Central memory CD8-positive, alpha-beta T cell (primary cell): ENCODE measurements around the gene MAP3K19.

Experiments
- ATAC-seq: fragments of 150-1000 bp; cut with Tn5 transposase; replicated peaks from 2 replicates; pipeline ENCODE4 v1.10.0; 2022; ENCODE audit warnings: mild to moderate bottlenecking, moderate FRiP score, moderate number of reproducible peaks; ENCODE audit not compliant: poor library complexity, severe bottlenecking; ENCODE audit errors: extremely low read depth
- DNase-seq, 2 donors: peaks; one replicate each; pipeline ENCODE4 v3.0.0; 2021; ENCODE audit warnings: low spot score in 2 of 2
- H3K27ac Mint-ChIP-seq: one replicate; pipeline ENCODE4 v1.8.0; 2022; ENCODE audit warnings: low read depth, mild to moderate bottlenecking, moderate library complexity, mixed read lengths
- H3K27me3 Mint-ChIP-seq: one replicate; pipeline ENCODE4 v1.8.0; 2022; ENCODE audit warnings: mixed read lengths
- H3K36me3 Mint-ChIP-seq: one replicate; pipeline ENCODE4 v1.8.0; 2022; ENCODE audit warnings: mild to moderate bottlenecking, moderate library complexity, mixed read lengths; ENCODE audit not compliant: insufficient read depth
- H3K4me1 Mint-ChIP-seq: one replicate; pipeline ENCODE4 v1.8.0; 2022; ENCODE audit warnings: mixed read lengths
- H3K4me3 Mint-ChIP-seq: one replicate; pipeline ENCODE4 v1.8.0; 2022; ENCODE audit warnings: mild to moderate bottlenecking, moderate library complexity, mixed read lengths
- H3K9me3 Mint-ChIP-seq: one replicate; pipeline ENCODE4 v1.8.0; 2022; ENCODE audit warnings: mixed read lengths

The MAP3K19 gene

DNA sequence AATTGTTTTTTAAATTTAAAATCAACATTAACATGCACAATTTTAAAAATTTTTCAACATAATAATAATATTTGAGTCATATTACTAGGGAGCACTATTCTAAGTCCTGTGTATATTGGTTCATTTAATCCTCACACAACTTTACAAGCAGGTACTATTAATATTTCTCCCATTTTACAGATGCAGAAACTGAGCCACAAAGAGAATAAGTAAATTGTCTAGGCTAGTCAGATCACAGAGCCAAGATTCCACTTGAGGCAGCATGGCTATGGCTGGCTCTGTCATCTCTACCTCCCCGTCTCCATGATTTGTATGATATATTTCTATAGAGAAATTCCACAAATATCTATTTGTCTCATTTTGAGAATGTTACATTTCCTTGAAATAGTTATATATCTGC is 113.5 kb downstream of the MAP3K19 start:
- H3K27ac Mint-ChIP-seq = no peak overlapping the region

DNA sequence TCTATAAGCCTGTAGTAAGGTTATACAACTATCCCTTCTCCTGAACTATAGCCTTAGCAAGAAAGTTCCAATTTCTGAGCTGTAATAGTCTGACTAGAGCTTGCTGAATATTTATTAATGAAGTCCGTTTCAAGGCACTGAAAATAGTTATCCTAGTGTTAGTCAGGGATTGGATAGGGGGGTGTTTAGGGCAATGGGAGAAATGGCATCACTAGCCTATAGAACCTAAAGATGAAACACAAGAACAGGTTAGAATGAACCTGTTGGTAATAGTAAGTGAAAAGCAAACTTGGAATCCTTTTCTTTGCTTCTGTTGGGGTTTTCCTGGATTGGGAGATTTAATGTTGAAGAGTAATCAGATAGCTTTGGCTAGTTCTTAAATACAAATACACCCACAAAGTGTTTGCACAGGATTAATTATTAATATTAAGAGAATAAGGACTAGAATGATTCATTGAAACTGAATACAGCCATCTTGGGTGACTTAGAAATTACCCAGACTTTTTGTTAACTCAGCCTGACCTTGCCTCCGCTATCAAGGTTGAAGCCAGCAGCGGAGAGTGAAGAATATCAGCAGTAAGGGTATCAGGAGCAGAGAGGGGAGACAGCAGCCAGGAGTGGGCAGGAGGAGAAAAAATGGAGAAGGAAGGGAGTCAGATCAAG is 114.3 kb downstream of the MAP3K19 start:
- no peaks in the 10 kb centered on the region for H3K9me3 Mint-ChIP-seq
- no peaks in the 10 kb centered on the region for H3K27me3 Mint-ChIP-seq
- peaks cover 69% of the 10 kb centered on the region for H3K4me1 Mint-ChIP-seq
- H3K27ac Mint-ChIP-seq = peak overlapping the region; percentile 59
- no peak overlapping the region for H3K4me3 Mint-ChIP-seq
- DNase-seq (no peak), ATAC-seq (no peak)
- peaks cover 28% of the 10 kb centered on the region for H3K36me3 Mint-ChIP-seq

More for the DNA sequence above, 113.5 kb downstream of the MAP3K19 start:
- peaks cover 64% of the 10 kb centered on the region for H3K4me1 Mint-ChIP-seq
- DNase-seq (no peak), ATAC-seq (no peak)
- H3K9me3 Mint-ChIP-seq = no peaks in the 10 kb centered on the region
- H3K36me3 Mint-ChIP-seq = peaks cover 29% of the 10 kb centered on the region
- H3K4me3 Mint-ChIP-seq = no peak overlapping the region
- H3K27me3 Mint-ChIP-seq = no peaks in the 10 kb centered on the region

DNA sequence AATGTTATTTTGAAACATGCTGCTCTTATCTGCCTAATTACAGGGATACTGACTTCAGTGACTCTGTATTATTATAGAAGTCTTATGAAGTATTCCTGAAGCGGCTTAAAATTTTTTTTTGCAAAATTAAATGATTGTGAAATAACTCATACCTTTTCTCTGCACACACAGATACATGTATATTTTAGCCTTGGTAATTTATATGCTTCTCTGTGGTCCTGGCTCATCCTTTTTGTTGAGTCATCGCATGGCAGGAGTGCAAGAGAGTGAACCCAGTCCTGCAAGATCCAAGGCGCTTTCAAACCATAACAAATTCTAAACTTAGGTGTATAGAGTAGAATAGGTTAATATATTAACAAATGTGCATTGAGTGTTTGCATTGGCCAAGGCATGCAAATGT is 120.1 kb downstream of the MAP3K19 start:
- Mint-ChIP-seq H3K4me3 (no peak overlapping the region), H3K9me3 (no peaks in the 10 kb centered on the region), H3K27me3 (no peaks in the 10 kb centered on the region), H3K27ac (no peak overlapping the region), H3K36me3 (peaks cover 24% of the 10 kb centered on the region), H3K4me1 (peaks cover 72% of the 10 kb centered on the region)
- ATAC-seq = no peak
- no peak for DNase-seq

DNA sequence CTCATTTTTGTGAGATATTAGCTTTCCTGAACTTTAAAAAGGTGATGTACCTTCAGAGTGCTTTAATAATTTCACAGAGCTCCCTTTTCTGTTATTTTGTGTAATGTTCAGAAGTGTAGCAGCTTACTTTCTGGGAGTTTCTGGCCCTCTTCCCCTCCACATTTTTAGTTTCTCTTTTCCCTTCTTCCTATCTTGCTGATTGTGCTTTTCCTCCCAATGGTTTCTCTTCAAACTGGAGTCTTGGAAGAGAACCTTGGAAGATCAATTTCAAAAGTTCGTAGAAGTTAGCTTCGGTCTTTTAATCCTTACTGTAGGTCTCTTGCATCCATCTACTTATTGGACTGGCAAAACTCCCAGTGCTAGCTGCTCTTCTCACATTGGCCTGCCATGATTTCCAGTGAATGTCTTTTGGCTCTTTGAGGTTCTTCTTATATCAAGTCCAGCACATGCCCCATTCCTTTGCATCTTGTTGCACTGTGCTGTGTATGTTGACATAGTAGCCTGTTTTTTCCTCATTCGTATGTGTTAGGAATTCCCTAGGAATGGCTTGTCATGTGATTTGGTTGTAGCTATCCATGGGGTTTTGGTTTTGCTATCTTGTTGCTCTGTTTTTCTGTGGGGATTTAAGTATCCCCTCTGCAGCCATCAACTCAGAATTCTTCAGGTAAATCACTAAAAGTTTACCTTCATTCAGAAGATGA is 120.9 kb downstream of the MAP3K19 start:
- peak overlapping the region; percentile 65 for H3K4me3 Mint-ChIP-seq
- no peaks in the 10 kb centered on the region for H3K27me3 Mint-ChIP-seq
- ATAC-seq (no peak), DNase-seq (no peak)
- H3K27ac Mint-ChIP-seq = peak overlapping the region; percentile 38
- H3K36me3 Mint-ChIP-seq = peaks cover 21% of the 10 kb centered on the region
- H3K9me3 Mint-ChIP-seq = no peaks in the 10 kb centered on the region
- H3K4me1 Mint-ChIP-seq = peaks cover 73% of the 10 kb centered on the region

DNA sequence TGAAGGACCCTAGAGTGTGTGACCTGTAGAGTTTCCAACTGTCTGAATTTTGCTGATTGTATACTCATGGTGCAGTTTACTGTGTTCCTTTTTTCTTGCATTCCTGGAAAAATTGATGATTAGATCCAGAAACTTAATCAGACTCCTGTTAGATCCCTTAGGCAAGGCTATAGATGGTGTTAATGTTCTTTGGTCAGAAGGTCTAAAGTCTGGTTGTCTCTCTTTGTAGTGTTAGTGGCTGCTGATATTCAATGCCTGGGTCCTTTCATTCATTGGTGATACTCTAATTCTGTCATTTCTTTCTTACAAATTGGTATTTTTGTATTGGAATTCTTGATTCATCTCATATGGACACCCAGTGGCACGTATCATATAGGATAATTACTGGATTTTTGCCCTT is 122.3 kb downstream of the MAP3K19 start:
- Mint-ChIP-seq H3K27me3 (no peaks in the 10 kb centered on the region), H3K4me3 (peak overlapping the region; percentile 65), H3K27ac (no peak overlapping the region), H3K4me1 (peaks cover 68% of the 10 kb centered on the region), H3K36me3 (peaks cover 18% of the 10 kb centered on the region), H3K9me3 (no peaks in the 10 kb centered on the region)
- ATAC-seq = no peak
- no peak for DNase-seq

DNA sequence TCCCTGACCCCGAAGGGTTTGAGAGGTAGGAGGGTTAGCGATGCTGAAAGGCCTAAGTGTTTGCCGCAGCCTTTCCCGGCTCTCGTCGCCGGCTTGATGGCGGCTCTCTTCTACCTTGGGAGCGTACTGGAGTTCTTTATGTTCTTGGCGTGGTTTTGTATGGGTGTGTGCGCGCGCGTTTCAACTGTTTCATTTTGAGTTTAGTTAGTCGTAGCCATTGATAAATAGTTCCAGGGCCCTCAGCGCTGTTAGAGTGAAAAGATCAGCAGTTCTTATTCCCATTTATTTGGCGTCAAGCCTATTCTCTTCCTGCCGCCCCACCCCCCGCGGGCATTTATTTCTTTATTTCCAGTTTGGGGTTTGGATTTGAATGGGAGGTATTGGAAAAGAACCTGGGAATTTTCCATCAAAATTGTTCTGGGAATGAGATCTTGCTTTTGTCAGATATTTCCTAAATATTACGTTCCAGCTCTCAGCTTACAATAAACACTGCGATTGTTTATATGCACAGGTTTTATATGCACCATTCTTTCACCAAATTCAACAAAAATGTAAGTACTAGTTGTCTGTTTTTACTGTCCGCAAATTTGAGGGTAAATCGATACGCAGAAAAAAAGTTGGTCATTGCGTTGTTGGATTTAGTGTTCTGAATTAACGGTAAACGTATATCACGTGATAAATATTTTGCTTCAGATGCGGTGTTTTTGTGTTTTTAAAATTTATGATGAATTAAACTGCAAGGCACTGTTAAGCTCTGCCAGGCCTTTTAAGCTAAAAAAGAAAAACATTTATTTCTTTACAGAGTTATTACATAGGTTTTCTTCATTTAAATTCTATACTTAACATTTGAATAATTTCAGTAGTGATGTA is 127.7 kb downstream of the MAP3K19 start:
- peak overlapping the region; percentile 96 for H3K27ac Mint-ChIP-seq
- DNase-seq (peak in 1 of 2 donors; percentile 27), ATAC-seq (no peak)
- peak overlapping the region; percentile 83 for H3K4me3 Mint-ChIP-seq
- H3K27me3 Mint-ChIP-seq = no peaks in the 10 kb centered on the region
- peaks cover 22% of the 10 kb centered on the region for H3K36me3 Mint-ChIP-seq
- H3K9me3 Mint-ChIP-seq = no peaks in the 10 kb centered on the region
- peaks cover 50% of the 10 kb centered on the region for H3K4me1 Mint-ChIP-seq

DNA sequence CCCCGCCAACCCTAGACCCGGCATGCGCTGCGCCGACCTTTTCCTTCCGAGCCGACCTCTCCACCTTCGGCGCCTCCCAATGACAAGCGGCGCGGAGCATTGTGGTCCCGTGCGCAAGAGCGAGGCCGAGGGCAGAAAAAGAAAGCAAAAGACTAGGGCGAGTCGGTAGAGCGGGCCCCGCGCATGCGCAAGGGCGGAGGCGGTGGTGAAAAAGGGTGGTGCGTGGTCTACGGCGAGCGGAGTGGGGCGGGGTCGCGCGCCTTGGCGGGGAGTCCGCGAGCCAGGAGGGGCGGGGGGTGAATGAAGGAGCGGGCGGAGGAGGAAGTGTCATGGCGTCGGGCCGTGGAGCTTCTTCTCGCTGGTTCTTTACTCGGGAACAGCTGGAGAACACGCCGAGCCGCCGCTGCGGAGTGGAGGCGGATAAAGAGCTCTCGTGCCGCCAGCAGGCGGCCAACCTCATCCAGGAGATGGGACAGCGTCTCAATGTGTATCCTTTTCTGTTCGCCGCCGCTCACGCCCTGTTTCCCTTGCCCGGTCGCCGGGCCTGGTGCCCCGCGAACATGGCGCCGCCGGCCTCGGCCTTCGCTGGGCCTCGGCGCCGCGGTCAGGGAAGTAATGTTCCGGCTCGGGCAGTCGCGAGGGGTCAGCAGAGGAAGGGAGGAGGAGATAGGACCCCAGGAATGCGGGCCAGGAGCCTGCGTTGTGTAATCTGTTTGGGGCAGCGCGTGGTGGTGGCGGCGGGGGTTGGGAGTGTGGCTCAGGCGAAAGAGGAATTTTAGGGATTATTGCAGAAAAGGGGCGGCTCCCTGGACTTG is 128.5 kb downstream of the MAP3K19 start, which contains the start of gene CCNT2:
Gene CCNT2, plus strand, starts transcription at position 297 of the 815 bp plus-strand sequence. Its CDS starts 33 bp downstream, at position 330.
- peak within 1 kb of the TSS; percentile 96 for H3K27ac Mint-ChIP-seq
- peaks cover 42% of the 10 kb centered on the region for H3K4me1 Mint-ChIP-seq
- peaks cover 22% of the 10 kb centered on the region for H3K36me3 Mint-ChIP-seq
- peak within 1 kb of the TSS; percentile 83 for H3K4me3 Mint-ChIP-seq
- H3K9me3 Mint-ChIP-seq = no peaks in the 10 kb centered on the region
- no peaks in the 10 kb centered on the region for H3K27me3 Mint-ChIP-seq
- peak; percentile 86 for ATAC-seq
- peak; percentile 99 to 100 for DNase-seq

DNA sequence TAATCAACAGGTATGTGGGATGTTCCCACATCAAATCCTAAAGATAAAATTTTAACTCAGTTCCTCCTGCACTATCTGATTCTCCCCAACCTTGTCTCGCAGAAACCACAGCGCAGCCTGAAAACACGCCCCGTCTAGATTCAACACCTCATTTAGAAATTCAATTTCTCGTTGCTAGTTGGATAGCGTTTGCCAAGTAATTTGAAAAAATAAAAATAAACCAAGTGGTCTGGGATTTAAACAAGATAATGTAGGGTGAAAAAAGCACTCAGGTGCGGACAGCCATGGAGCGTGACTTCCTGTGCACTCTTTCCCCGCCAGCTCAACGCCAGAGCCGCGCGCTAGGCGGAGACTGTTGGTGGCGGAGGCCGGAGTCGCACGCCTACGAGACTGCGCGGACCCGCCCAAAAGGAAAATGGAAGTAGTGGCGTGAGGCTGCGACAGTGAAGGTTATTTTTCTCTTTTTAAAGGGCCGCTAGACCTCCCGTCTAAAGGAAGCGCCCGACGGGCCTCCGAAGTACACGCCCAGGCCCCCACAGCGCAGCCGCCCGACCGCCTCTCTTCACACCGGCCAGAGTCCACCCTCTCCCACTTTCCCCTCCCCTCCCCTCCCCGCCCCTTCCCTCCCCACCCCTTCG is 129.2 kb downstream of the MAP3K19 start:
- peak overlapping the region; percentile 96 for H3K27ac Mint-ChIP-seq
- peaks cover 22% of the 10 kb centered on the region for H3K36me3 Mint-ChIP-seq
- peak overlapping the region; percentile 83 for H3K4me3 Mint-ChIP-seq
- no peaks in the 10 kb centered on the region for H3K27me3 Mint-ChIP-seq
- peak; percentile 76 to 82 for DNase-seq
- H3K9me3 Mint-ChIP-seq = no peaks in the 10 kb centered on the region
- peak; percentile 78 for ATAC-seq
- peaks cover 35% of the 10 kb centered on the region for H3K4me1 Mint-ChIP-seq

DNA sequence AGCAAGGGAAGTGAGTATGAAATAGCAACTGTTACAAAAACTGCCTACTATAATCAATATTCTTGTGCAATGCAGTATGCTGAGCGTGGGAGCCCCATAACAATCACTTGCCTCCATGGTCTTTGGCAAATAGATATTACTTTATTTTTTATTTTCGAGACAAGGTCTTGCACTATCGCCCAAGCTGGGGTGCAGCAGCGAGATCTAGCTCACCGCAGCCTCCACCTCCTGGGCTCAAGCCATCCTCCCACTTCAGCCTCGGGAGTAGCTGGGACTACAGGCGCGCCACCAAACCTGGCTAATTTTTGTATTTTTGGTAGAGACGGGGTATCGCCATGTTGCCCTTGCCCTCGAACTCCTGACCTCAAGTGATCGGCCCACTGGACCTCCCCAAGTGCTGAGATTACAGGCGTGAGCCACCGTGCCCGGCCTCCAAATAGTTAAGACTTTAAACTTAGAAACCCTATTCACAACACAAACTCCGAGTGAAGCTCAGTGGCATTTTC is 129.8 kb downstream of the MAP3K19 start:
- peaks cover 29% of the 10 kb centered on the region for H3K4me1 Mint-ChIP-seq
- DNase-seq = no peak
- no peaks in the 10 kb centered on the region for H3K27me3 Mint-ChIP-seq
- H3K27ac Mint-ChIP-seq = peak overlapping the region; percentile 96
- H3K9me3 Mint-ChIP-seq = no peaks in the 10 kb centered on the region
- ATAC-seq = no peak
- peak overlapping the region; percentile 83 for H3K4me3 Mint-ChIP-seq
- peaks cover 20% of the 10 kb centered on the region for H3K36me3 Mint-ChIP-seq
